ENCODE measurements around the gene PEX26.
"Not testable (repeated sequence)": the region's sequence is repeated elsewhere in the genome, so short reads cannot be mapped to it uniquely, and the experiment has no call there.

DNA sequence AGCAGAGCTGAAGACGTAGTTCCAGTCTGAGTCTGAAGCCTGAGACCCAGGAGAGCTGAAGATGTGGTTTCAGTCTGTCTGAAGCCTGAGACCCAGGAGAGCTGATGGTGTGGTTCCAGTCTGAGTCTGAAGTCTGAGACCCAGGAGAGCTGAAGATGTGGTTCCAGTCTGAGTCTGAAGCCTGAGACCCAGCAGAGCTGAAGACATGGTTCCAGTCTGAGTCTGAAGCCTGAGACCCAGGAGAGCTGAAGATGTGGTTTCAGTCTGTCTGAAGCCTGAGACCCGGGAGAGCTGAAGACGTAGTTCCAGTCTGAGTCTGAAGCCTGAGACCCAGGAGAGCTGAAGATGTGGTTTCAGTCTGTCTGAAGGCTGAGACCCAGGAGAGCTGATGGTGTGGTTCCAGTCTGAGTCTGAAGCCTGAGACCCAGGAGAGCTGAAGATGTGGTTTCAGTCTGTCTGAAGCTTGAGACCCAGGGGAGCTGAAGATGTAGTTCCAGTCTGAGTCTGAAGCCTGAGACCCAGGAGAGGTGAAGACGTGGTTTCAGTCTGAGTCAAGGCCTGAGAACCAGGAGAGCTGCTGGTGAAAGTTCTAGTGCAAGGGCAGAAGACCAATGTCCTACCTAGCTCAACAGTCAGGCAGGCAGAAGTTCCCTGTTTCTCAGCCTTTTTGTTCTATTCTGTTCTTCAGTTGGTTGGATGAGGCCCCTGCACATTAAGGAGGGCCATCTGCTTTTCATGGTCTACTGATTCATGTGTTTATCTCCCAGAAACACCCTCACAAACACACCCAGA, 29.0 kb downstream of the PEX26 start:
- not testable (repeated sequence) for TF ChIP-seq POLR2A, CTCF (IDR thresholded peaks at IDR 0.05)
